K562 (cell line): Measurements from ENCODE around the gene TMEM120B. TPM values are rescaled to one million over a fixed set of nuclear protein-coding genes. Genes with fewer than 3 reads are reported as not detected.

ENCODE experiments used
- ATAC-seq: fragments of 200-7000 bp; cut with Tn5 transposase; 3 replicates; pipeline ENCODE4 v1.9.1; 2020; ENCODE audit warnings: moderate library complexity
- BruUV-seq: library from RNA; stranded (reverse); fragments of 400-500 nt; replicated peaks from 2 replicates; lab custom pipeline; 2021; lab: Mats Ljungman, UMichigan
- CTCF ChIA-PET: fragments of 300-600 bp; formaldehyde crosslinking; extraction: SDS; loops from one replicate; lab custom pipeline; 2021; ENCODE audit warnings: low intra/inter-chr PET ratio; lab: Yijun Ruan, JAX
- POLR2A ChIA-PET: fragments of 300-600, 350-650 bp; sonication (Branson Sonifier 250); formaldehyde crosslinking; extraction: SDS; loops from one replicate; lab custom pipeline; 2021; ENCODE audit warnings: antibody characterized with exemption, inconsistent platforms; lab: Yijun Ruan, JAX
- DNase-seq, 4 experiments: peaks; one replicate each; pipeline versions ENCODE4 v3.0.0 to v3.0.0-alpha.2; 2011 to 2018; ENCODE audit warnings: low spot score in 3 of 4, mixed read lengths in 3 of 4; ENCODE audit errors: extremely low read depth in 1 of 4
- FAIRE-seq: peaks from 2 replicates; lab custom pipeline; 2011; peaks lifted over from hg19 to GRCh38; lab: Jason Lieb, UNC
- H2AFZ ChIP-seq: 2 replicates; pipeline ENCODE4 v1.6.0; 2011; ENCODE audit warnings: low read depth, low read length, control low read depth, inconsistent platforms
- H3K27ac ChIP-seq: fragments of 200-600 bp; 3 replicates; pipeline ENCODE4 v1.8.0; 2011; ENCODE audit warnings: low read depth, mild to moderate bottlenecking, control low read depth, inconsistent platforms, low read length, moderate library complexity, mixed read lengths; ENCODE audit errors: extremely low read depth
- H3K27me3 ChIP-seq, 2 experiments: fragments of 300-600 bp in 1 of 2; 2 replicates in 1 of 2; 3 replicates in 1 of 2; pipeline versions ENCODE4 v1.6.0 to v1.8.0; 2011; ENCODE audit warnings: inconsistent platforms in 2 of 2, low read length in 2 of 2, mild to moderate bottlenecking in 1 of 2, mixed read lengths in 1 of 2, moderate library complexity in 1 of 2; ENCODE audit not compliant: control insufficient read depth in 2 of 2, insufficient read depth in 2 of 2
- H3K36me3 ChIP-seq: fragments of 300-600 bp; 3 replicates; pipeline ENCODE4 v1.8.0; 2011; ENCODE audit warnings: mild to moderate bottlenecking, low read length, inconsistent platforms; ENCODE audit not compliant: control insufficient read depth, insufficient read depth
- H3K4me1 ChIP-seq, 2 experiments: fragments of 200-600 bp in 1 of 2; replicated peaks in 1 of 2; 2 replicates in 1 of 2; 3 replicates in 1 of 2; pipeline versions ENCODE4 v1.5.1 to v1.8.0; 2011; ENCODE audit warnings: inconsistent platforms in 2 of 2, low read length in 2 of 2, mild to moderate bottlenecking in 1 of 2, mixed read lengths in 1 of 2, moderate library complexity in 1 of 2; ENCODE audit not compliant: control insufficient read depth in 2 of 2, insufficient read depth in 2 of 2
- H3K4me2 ChIP-seq: 2 replicates; pipeline ENCODE4 v1.6.1; 2011; ENCODE audit warnings: low read length, control low read depth, inconsistent platforms, mixed read lengths; ENCODE audit not compliant: insufficient read depth
- H3K4me3 ChIP-seq: fragments of 200-600 bp; sonication (generic), shearing (Covaris generic); 2 replicates; pipeline ENCODE4 v1.5.1; 2016; ENCODE audit warnings: control low read depth, inconsistent platforms
- H3K79me2 ChIP-seq: fragments of 200-600 bp; 3 replicates; pipeline ENCODE4 v1.8.0; 2011; ENCODE audit warnings: low read length, inconsistent platforms; ENCODE audit not compliant: control insufficient read depth, insufficient read depth
- H3K9ac ChIP-seq, 2 experiments: 2 replicates each; pipeline versions ENCODE4 v1.6.0 to v1.6.1; 2011; ENCODE audit warnings: low read depth in 2 of 2, low read length in 2 of 2, control low read depth in 1 of 2, inconsistent platforms in 1 of 2, mild to moderate bottlenecking in 1 of 2, mixed read lengths in 1 of 2; ENCODE audit not compliant: insufficient read depth in 1 of 2
- H3K9me1 ChIP-seq: one replicate; pipeline ENCODE4 v1.6.0; 2011; ENCODE audit warnings: inconsistent platforms, mild to moderate bottlenecking, low read length, moderate library complexity; ENCODE audit not compliant: control insufficient read depth, insufficient read depth
- H3K9me3 ChIP-seq: replicated peaks from 2 replicates; pipeline ENCODE4 v1.5.1; 2011; ENCODE audit warnings: low read depth, low read length, inconsistent platforms; ENCODE audit not compliant: control insufficient read depth, insufficient read depth
- H4K20me1 ChIP-seq: replicated peaks from 2 replicates; pipeline ENCODE4 v1.6.1; 2011; ENCODE audit warnings: low read length, inconsistent platforms, mixed read lengths; ENCODE audit not compliant: control insufficient read depth, insufficient read depth
- CAMTA2 ChIP-seq: fragments of 250-450 bp; sonication (Bioruptor Pico); conservative IDR thresholded peaks from 2 replicates; pipeline ENCODE4 v1.5.1; 2022
- ESRRB ChIP-seq: fragments of 250-450 bp; sonication (Bioruptor Pico); IDR thresholded peaks from 2 replicates; pipeline ENCODE4 v1.5.0; 2020; ENCODE audit warnings: mild to moderate bottlenecking, moderate library complexity, borderline replicate concordance
- FUS ChIP-seq: fragments of 200-400 bp; formaldehyde crosslinking; optimal IDR thresholded peaks from 2 replicates; pipeline ENCODE3; 2017; ENCODE audit warnings: low read depth, low read length
- SAFB ChIP-seq: fragments of 200-400 bp; formaldehyde crosslinking; IDR thresholded peaks from 2 replicates; pipeline ENCODE4 v1.6.1; 2017; ENCODE audit warnings: low read depth, low read length, borderline replicate concordance
- SP2 ChIP-seq: IDR thresholded peaks from 2 replicates; pipeline ENCODE4 v1.6.1; 2011; ENCODE audit warnings: mild to moderate bottlenecking, low read depth, low read length, moderate library complexity; ENCODE audit not compliant: poor library complexity, severe bottlenecking; ENCODE audit errors: extremely low read depth
- TAF15 ChIP-seq: fragments of 200-400 bp; formaldehyde crosslinking; IDR thresholded peaks from 2 replicates; pipeline ENCODE4 v1.6.1; 2017; ENCODE audit warnings: mild to moderate bottlenecking, low read depth, low read length, moderate library complexity
- TBL1XR1 ChIP-seq, 2 experiments: IDR thresholded peaks; 2 replicates each; pipeline ENCODE4 v1.6.1; 2012; ENCODE audit warnings: improper control_type of control experiment in 2 of 2, low read length in 2 of 2, mild to moderate bottlenecking in 1 of 2
- U2AF2 ChIP-seq: fragments of 200-400 bp; formaldehyde crosslinking; optimal IDR thresholded peaks from 2 replicates; pipeline ENCODE3; 2017; ENCODE audit warnings: low read depth, mild to moderate bottlenecking, low read length
- ZFPM2 ChIP-seq: fragments of 250-450 bp; sonication (Bioruptor Pico); IDR thresholded peaks from 2 replicates; pipeline ENCODE4 v1.5.1; 2022; ENCODE audit warnings: mild to moderate bottlenecking
- WGBS: fragments of 100-300 bp; shearing (Covaris generic); methylation state at CpG from one replicate; pipeline ENCODE4 v1.1.6; 2016; ENCODE audit warnings: low coverage, mixed read lengths; ENCODE audit not compliant: insufficient coverage; ENCODE audit errors: missing lambda C conversion rate; 5-methylcytosine and 5-hydroxymethylcytosine counted together
- in situ Hi-C: fragments of 300-500 bp; cut with MboI; formaldehyde crosslinking; loops from 4 replicates; pipeline ENCODE4 v1.15.0; 2018; ENCODE audit warnings: inconsistent platforms, mixed read lengths
- intact Hi-C: fragments of 100-400 bp; cut with micrococcal nuclease; formaldehyde crosslinking; loops from 2 replicates; pipeline ENCODE4 v1.14.2; 2022
- polyA plus RNA-seq, 8 experiments: library from polyadenylated mRNA; depleted of rRNA in 4 of 8; stranded (reverse) in 5 of 8; unstranded in 3 of 8; fragments of >200 nt; fragmentation: Nextera tagmentation in 2 of 8; fragmentation: Illumina TruSeq in 1 of 8; extraction: Ambion mirVana in 2 of 8; extraction: Trizol in 1 of 8; gene quantifications; 2 replicates each; pipeline versions ENCODE4 v1.2.1 to v1.2.3, GENCODE V29; 2011 to 2014; ENCODE audit warnings: inconsistent platforms in 1 of 8, missing spikeins in 1 of 8
- total RNA-seq, 7 experiments: library from RNA; depleted of rRNA in 6 of 7; stranded (reverse); fragments of >200 nt in 6 of 7; fragmentation: Illumina TruSeq in 2 of 7; extraction: Trizol in 2 of 7; gene quantifications; 2 replicates each; pipeline versions ENCODE4 v1.2.1 to v1.2.3, GENCODE V29; 2011 to 2021; ENCODE audit warnings: low replicate concordance in 1 of 7

Gene TMEM120B
- total and polyA plus RNA-seq, 9 of the 15 experiments (the other 6 are each of a cell fraction or from before 2014, with no cell fraction given): 1.7 to 18.6 (median 7.4) TPM

DNA sequence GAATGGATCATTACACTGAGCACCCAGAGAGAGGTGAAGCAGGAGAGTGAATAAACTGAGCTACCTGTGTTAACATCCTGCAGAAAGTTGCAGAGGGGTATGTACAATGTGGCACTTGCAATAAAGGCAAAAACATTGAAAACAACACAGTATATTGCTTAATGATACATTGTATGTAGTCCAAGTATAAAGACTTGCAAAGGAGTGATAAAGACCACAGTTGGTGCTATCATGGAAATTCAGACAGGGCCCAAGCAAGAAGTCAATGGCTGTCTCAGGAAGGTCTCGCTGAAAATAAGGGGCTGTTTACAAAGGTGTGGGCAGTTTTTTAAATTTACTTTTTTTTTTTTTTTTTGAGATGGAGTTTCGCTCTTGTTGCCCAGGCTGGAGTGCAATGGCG is 10.0 kb downstream of the TMEM120B start:
- CTCF ChIA-PET: no interaction called here
- DNase-seq (no peak), FAIRE-seq (no peak), ATAC-seq (no peak)
- no peak overlapping the region for H3K4me3 ChIP-seq
- H3K36me3 ChIP-seq: peaks cover 41% of the 10 kb centered on the region
- H3K9ac ChIP-seq: no peak overlapping the region
- H3K79me2 ChIP-seq: peaks cover 19% of the 10 kb centered on the region
- in situ Hi-C loops: no loop called here
- H3K27ac ChIP-seq: 0 out of 3 replicates have a peak overlapping the region, but pooled peaks have one; percentile 17
- POLR2A ChIA-PET: interaction anchor here (0.6 kb wide), 1 partner anchor 253 kb away, joined by 3 read pairs; no protein-coding TSS in a partner anchor
- no peaks in the 10 kb centered on the region for H4K20me1 ChIP-seq
- no peak overlapping the region for H3K4me2 ChIP-seq
- intact Hi-C loops: no loop called here
- no peaks in the 10 kb centered on the region; a peak in 2 of 5 replicates for H3K4me1 ChIP-seq
- H3K9me3 ChIP-seq: no peaks in the 10 kb centered on the region
- WGBS: 80% methylated on average over 1 of the region's 3 CpGs
- BruUV-seq: no TSS peak
- TF ChIP-seq ZFPM2: no peak
- TF ChIP-seq FUS: no peak
- TF ChIP-seq U2AF2: no peak
- no peak for TF ChIP-seq CAMTA2 (CRISPR knock-in tag)
- TF ChIP-seq SP2: no peak
- no peak for TF ChIP-seq ESRRB (CRISPR knock-in tag)
- TF ChIP-seq TBL1XR1 (IDR thresholded peaks at IDR 0.05; ENCODE audit: low read length in 2 of 2): no peak
- no peak for TF ChIP-seq SAFB
- TF ChIP-seq TAF15: no peak
- no peaks in the 10 kb centered on the region for H3K9me1 ChIP-seq
- no peaks in the 10 kb centered on the region for H3K27me3 ChIP-seq
- H2AFZ ChIP-seq: no peak overlapping the region
